Pulmonary artery endothelial cell (primary cell): ENCODE results near the gene NIFK. TPM values are rescaled to one million over a fixed set of nuclear protein-coding genes. Genes with fewer than 3 reads are reported as not detected.
"Not testable (repeated sequence)": the region's sequence is repeated elsewhere in the genome, so short reads cannot be mapped to it uniquely, and the experiment has no call there.

Source experiments
- DNase-seq: peaks from one replicate; pipeline ENCODE4 v3.0.0-alpha.2; 2011; ENCODE audit warnings: low read depth, low spot score
- total RNA-seq: library from RNA; depleted of rRNA; stranded (reverse); fragments of >200 nt; gene quantifications from 2 replicates; pipeline ENCODE4 v1.2.3, GENCODE V29; 2014

NIFK gene
- total RNA-seq, 1 donor from 2014 or later: 50.4 TPM

- no peak for DNase-seq
These were observed 41.6 kb downstream of the NIFK start for GRCh38 chr2:121695171-121695451.

GRCh38 chr2:121694398-121695170 is 42.1 kb downstream of the NIFK start:
- no peak for DNase-seq

- DNase-seq: not testable (repeated sequence)
These were observed 46.1 kb downstream of the NIFK start for GRCh38 chr2:121690572-121690971.

- DNase-seq: no peak
These were observed 46.6 kb downstream of the NIFK start for GRCh38 chr2:121690095-121690494.

GRCh38 chr2:121689356-121689755 is 47.3 kb downstream of the NIFK start:
- DNase-seq: peak; percentile 26

GRCh38 chr2:121688820-121689219 is 47.9 kb downstream of the NIFK start:
- no peak for DNase-seq

- no peak for DNase-seq
These were observed 49.8 kb downstream of the NIFK start for GRCh38 chr2:121686902-121687301.

- no peak for DNase-seq
These were observed 50.5 kb downstream of the NIFK start for GRCh38 chr2:121686218-121686617.

- DNase-seq: no peak
These were observed 54.0 kb downstream of the NIFK start for GRCh38 chr2:121682396-121683298.

GRCh38 chr2:121677855-121678254 is 58.8 kb downstream of the NIFK start:
- no peak for DNase-seq

Other genes with a start within 250 kb of the NIFK start
- under 0.01 TPM in 1 of 2 replicates, not detected in the other for gene RNU4ATAC, start 206.0 kb downstream of the NIFK start, total RNA-seq
- 31.3 and 49.9 TPM in 2 replicates for gene CLASP1, start 87.4 kb downstream of the NIFK start, total RNA-seq
- 62.9 and 75.6 TPM in 2 replicates for gene TSN, start 18.8 kb upstream of the NIFK start, total RNA-seq